Activated gamma-delta T cell (primary cell): ENCODE data around the gene DTNB.

ENCODE experiments used
- DNase-seq: peaks from one replicate; lab custom pipeline; 2025; lab: John Stamatoyannopoulos, UW

The DTNB gene

DNA sequence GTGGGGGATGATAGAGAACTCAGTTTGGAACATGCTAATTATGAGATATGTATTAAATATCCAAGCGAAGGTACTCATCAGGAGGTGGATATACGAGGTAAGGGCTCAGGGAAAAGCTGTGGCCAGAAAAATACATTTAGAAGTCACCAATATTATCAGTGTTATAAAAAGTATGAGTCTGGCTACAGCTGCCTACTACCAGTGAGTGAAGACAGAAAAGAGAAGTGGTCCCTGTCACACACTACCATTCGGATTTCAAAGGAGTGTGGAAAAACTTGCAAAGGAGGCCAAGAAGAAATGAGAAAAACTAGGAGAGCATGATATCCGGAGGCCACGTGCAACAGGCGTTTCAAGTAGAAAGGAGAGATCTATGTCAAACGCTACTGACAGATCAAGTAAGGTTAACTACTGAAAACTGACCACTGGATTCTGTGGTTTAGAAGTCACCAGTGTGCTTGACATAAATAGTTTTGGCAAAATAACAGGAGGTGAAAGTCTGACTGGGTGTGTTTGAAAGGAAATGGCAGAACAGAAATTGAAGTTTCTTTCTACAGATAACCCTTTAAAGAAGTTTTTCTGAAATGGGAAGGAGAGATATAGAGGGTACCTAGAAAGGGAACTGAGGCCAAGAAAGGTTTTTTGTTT is 213.0 kb downstream of the DTNB start:
- DNase-seq: no peak

DNA sequence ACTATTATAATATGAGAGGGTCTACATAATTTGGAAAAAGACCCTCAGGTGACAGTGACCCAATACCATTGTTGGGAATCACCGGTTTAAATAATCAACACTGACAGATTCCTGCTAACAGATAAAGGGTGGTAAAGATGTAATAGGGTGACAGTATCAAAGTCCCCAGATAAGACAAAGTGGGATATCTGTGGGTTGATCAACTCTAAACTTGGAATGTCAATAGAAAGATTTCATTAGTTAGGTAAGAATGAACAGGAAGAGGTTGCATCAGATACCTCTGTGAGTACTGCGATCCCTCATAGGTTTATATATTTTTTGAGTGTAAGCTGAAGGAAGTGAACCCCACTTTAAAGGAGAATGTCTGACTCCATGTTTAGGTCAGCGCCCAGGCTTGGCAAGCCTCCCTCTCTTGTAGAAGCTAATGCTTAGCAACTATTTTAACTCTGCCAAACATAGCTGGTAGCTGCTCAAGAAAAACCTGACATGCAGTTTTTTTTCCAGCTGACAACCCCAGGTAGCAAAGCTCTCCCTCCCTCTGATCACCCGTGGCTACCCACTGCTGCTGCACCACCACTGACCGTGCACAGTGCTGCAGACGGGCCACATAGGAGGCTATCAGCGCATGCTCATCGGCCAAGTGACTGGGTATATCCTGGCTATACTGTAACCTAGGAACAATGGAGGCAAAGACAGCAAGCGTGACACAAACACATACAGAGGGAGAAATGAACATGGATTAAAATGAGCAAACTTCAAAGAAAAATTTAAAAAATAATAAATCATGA is 218.4 kb downstream of the DTNB start:
- DNase-seq: no peak

DNA sequence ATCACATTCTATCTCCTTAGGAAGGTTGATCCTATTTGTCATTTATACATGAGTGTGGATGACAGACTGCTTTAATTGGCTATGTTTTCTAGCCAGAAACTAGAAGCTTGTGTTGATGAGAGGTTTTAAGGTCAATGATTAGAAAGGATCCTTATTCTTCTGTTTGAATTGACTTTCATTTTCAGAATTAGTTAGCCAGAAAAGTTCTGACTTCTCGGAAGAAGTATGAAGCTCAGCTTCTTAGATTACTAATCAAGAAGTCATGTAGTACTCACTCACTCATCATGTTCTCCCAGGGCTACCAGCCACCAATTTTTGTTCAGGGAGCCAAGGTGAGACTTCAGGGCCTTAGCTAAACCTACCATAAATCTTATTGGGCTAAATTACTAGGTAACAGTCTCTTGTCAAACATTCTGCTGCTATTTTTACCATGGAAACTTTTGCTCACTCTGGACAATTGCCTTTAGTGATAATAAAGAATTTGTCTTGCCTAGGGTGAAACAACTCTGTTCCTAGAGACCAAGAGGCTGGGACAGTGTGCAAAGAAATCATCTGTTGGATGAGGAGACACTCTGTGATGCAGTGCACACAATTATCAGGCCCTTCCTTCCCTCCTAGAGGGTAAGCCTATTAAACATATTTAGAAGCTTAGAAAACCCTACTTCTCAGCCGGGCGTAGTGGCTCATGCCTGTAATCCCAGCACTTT is 220.0 kb downstream of the DTNB start:
- no peak for DNase-seq

DNA sequence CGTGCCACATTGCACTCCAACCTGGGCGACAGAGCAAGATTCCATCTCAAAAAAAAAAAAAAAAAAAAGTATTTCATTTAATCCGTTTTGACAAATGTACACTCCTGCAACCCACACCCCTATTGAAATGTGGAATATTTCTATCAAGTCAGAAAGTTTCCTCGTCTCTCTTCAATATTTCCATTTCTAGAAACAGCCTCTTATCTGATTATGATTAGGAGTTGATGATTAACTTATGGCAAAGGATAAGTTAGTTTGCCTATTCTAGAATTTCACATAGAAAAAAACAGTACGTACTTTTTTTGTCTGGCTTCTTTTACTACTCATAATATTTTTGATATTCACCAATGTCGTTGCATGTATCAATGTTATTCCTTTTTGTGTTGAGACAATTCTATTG is 224.6 kb downstream of the DTNB start:
- no peak for DNase-seq

DNA sequence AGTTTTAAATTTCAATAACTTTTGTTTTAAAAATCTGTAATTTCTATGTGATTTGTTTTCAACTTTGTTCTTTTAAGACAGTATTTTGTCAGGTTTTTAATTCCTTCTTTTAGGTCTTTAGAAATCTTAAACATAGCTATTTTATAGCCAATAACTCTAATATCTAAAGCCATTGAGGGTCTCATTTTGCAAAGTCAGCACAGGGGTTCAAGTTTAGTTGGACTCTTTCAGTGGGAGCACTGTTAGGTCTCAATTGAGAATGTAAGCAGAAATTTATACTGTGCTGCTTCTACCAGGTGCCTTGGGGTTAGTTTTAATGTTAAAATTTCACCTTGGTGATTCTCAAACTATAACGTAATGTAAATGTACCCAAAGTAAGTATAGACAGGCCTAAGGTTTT is 226.4 kb downstream of the DTNB start:
- no peak for DNase-seq

DNA sequence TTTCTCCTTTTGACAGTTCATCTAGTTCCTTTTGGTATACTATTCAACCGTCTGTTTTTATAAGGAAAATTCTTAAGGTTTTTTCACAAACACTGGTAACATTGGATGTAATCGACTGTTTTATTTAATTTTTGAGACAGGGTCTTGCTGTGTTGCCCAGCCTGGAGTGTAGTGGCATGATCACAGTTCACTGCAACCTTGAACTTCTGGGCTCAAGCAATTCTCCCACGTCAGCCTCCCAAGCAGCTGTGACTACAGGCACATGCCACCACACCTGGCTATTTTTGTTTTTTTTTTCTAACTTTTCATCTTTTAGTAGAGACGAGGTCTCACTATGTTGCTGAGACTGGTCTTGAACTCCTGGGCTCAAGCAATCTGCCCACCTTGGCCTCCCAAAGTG is 227.3 kb downstream of the DTNB start:
- DNase-seq: no peak

DNA sequence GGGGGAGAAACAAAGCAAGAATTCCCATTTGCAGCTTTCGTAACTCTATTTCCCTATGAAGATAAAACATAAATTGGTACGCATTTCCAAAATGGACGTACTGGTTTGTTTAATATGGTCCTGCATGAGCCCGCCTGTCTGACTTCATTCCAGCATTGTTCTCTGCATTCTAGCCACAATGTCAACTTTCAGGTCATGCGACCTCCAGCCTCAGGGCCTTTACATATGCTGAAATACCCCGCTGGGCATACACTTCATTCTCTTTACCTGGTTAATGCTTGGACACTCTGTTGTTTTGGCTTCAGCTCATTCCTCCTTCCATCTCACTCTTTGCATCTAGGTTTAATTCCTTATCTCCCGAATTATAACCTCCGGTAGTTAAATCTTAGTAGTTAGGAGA is 227.9 kb downstream of the DTNB start:
- no peak for DNase-seq

DNA sequence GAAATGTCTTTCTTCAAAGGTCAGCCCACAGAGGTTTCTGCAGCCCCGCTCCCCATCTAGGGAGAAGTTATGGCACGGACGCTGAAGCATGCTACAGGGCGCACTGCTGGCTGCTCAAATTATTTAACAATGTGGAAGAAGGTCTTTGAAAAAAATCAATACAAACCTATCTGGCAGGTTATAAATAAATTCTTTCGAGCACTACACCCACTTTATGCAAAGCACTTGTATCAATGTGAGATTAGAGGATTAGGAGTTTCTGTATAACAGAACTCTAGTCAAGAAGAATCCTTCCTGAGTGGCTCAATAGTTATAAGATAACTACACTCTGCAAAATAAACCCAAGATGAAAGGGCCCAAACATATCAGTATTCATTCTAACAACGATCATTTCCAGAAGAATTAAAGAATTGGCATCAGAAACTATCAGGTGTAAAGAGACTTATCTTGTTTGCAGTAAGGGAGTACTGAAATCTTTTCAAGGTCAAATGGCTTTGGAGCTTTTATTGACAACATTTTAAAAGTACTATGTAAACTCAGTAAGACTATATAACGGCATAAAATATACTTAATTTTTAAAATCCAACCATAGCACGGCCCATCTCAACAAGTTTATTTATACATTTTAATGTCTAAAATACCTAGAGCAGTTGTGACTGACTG is 228.6 kb downstream of the DTNB start:
- DNase-seq: no peak

DNA sequence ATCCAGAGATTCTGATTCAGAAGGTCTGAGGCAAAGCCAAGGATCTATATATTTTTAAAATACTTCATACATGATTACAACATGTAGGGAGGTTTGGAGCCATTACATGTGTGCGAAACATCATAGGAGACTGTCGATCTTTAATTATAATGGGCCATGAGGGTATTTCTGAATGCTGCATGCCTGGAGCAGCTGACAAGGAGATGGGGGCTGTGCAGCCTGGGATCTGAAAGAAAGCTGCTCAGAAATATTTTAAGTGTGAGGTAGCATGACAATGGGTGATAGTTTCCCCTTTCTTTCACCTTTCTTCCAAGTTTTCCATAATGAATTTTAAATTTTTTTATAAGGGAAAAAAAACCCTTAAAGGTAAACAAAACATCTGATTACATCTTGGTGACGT is 229.6 kb downstream of the DTNB start:
- no peak for DNase-seq

DNA sequence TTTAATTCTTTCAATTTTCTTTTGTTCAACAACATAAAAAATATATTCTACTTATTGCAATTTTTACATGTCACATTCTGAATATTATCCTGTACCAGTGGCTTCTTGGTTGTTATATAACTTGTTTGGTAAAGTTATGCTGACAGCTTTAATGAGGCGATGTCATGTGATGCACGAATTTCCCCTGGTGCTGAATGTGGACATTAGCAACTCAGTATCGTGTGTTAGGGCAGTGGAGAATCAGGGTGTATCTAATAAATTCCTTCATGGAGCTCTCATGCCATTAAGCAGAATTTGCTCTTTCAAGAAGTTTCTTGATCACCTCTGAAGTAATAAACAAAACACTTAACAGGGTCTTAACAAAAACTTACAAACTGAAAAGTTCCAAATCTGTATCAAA is 232.0 kb downstream of the DTNB start:
- no peak for DNase-seq

DNA sequence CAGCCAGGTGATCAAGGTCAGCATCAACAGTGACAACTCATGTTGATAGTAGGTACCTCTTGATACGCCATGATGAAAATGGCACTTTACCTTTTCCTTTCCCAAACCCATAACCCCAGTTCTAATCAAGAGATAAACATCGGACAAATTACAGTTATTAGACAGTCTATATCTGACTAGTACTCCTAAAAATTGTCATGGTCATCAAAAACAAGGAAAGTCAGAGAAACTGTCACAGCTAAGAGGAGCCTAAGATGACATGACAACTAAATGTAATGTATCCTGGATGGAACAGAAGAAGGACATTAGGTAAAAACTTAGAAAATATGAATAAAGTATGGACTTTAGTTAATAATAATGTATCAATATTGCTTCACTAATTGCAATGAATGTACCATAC is 234.6 kb downstream of the DTNB start:
- no peak for DNase-seq

DNA sequence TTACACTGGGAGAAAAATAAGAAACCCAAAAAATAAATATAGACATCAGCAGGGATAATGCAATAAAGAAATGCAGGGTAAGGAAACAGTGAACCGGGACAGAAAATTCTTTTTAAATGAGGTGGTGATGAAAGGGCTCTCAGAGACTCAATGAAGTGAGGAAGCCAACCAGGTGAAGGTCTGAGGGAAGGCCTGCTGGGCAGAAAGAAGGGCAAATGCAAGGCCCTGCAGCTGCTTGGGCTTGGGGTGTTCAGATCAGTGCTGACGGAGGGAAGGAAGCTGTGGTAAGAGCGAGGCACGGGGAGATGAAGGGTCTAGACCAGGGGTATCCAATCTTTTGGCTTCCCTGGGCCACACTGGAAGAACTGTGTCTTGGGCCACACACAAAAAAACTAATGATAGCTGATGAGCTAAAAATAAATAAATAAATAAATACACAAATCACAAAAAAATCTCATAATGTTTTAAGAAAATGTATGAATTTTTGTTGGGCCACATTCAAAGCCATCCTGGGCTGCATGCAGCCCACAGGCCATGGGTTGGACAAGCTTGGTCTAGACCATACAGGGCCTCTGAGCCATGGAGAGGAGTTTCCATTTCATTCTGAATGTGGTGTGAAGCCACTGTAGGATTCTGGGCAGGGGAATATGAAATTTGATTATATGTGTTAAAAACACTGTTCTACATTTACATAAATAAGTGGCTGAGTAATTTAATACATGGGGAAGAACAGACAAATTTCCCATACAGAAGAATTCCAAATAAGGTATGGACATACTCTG is 235.3 kb downstream of the DTNB start:
- no peak for DNase-seq

DNA sequence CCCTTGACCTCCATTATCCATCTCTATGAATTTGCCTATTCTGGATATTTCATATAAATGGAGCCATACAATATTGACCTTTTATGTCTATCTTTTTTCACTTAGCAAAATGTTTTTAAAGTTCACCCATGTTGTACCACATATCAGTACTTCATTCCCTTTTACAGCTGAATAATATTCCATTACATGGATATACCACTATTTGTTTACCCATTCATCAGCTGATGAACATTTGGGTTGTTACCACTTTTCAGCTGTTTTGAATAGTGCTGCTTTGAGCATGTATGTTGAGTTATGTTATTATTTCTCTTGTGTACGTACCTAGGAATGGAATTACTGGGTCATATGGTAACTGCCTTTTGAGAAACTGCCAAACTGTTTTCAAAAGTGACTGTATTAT is 238.0 kb downstream of the DTNB start:
- DNase-seq: no peak

DNA sequence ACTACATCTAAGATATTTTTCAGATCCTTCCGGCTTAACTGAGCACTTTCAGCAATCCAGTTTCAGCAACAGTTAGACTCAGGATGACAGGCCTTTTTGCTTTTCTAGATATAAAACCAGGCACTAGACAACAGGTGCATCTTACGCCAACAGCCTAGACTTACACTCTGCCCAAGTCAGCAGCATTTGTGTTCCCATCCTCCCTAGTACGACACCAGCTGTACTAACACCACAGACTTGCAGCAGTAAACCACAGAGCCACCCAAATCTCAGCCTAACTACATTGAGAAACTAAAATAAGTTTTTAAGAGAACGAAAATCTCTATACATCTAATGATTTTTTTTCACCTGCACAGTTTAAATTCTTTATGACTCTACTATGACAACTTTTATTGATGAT is 241.8 kb downstream of the DTNB start:
- DNase-seq: no peak

DNA sequence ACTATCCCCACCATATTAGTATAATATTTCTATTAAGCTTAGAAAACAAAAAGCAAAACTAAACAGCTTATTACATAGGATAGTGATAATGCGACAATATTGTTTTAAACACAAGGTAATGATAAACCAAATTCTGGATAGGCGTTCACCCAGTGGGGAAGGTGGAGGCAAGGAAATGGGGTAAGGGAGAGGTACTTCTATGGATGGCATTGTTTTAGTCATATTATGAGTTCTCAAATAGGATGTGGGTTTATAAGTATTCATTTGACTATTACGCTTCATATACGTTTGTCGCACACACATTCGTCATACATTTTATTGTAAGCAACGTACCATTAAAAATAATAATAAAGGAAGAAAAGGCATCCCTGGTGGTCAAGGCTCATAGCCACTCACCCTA is 242.8 kb downstream of the DTNB start:
- no peak for DNase-seq

DNA sequence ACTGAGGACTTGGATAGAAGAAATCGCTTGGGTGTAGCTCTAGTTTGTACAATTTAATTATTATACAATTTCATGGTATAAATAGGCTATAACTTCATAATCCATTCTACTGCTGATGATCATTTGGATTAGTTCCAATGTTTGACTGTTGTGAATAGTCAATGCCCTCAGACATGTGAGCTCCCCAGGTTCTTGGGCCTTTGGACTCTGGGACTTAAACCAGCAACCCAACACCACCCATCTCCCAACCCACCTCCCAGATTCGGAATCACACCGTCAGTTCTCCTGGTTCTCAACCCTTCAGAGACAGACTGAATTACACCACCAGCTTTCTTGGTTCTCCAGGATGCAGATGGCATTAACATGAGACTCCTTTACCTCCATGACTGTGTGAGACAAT is 247.1 kb downstream of the DTNB start:
- DNase-seq: no peak

DNA sequence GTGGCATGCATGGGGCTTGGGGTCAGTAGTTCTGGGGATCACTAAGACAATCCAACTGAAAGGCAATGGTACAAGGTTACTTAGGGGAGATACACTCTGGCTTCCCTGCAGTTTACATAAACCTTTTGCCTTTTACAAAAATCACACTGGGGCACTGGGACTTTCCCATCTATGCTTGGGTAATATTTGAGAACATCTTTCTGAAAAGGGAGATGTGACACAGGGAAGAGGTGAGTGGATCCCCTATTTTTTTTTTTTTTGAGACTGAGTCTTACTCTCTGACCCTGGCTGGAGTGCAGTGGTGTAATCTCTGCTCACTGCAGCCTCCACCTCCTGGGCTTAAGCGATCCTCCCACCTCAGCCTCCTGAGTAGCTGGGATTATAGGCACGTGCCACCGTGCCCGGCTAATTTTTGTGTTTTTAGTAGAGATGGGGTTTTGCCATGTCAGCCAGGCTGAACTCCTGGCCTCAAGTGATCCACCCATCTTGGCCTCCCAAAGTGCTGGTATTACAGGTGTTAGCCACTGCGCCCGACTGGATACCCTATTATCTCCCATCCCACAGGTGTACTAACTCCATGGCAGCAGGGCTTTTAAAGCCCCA is 248.8 kb downstream of the DTNB start:
- DNase-seq: no peak

DNA sequence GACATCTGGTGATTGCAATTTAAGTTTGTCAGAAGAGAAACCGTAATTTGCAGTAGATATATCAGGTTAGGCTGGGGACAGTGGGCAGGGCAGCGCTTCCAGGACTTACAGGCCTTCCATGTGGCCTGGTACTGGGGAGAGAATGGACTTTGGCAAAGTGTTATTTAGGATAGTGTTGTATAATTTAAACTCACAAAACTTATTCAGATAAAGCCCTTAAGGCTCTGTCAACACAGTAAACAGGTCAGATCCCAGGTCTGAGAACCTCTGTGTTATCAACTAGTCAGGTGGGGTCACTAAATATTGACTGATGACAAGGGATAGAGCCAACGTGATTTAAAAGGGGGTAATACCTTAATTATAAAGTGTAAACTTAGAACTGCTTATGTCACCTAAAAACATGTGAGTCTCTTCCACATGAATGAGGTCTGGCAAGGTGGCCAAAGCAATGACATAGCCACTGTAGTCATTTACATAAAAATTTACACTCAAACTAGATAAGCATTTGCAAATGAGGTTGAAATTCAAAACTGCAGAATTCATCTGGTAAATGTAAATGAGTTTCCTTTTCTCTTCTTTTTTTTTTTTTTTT is 251.5 kb downstream of the DTNB start:
- DNase-seq: no peak

DNA sequence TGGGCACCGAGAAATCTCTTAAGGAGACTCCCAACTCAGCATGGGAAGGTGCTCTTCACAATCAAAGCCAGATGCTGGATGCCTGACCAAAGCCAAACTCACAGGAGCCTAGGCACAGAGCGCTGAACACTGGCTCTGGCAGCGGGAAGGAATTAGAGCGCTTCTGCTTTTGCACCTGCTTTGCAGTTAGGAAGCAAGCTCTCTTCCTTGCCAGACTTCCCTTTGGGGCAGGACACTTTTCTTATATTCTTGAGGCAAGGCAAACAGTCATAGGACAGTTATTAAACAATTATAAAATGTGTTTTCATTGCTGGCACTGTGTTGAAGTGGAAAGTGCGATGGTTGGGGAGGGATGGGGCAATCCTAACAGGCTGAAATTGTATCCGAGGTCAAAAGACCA is 252.1 kb downstream of the DTNB start:
- no peak for DNase-seq

DNA sequence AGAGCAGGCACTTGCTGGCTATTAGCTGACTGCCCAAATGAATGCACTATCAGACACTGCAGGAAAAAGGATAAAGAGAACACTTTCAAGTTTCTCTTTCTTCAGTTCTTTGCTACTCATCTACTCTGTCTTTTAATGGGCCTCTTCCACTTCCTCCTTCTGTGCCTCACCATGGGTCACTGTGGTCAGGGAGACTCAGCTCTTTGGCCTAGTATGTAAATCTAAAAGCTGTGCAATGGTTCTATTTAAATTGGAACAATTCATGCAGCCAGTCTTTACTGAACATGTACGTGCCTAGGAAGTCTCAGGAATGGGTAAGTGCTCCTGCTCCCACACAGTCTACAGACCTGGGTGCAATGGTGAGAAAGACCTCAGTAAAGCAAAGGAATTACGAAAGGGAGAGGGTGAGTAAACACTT is 252.5 kb downstream of the DTNB start:
- no peak for DNase-seq

DNA sequence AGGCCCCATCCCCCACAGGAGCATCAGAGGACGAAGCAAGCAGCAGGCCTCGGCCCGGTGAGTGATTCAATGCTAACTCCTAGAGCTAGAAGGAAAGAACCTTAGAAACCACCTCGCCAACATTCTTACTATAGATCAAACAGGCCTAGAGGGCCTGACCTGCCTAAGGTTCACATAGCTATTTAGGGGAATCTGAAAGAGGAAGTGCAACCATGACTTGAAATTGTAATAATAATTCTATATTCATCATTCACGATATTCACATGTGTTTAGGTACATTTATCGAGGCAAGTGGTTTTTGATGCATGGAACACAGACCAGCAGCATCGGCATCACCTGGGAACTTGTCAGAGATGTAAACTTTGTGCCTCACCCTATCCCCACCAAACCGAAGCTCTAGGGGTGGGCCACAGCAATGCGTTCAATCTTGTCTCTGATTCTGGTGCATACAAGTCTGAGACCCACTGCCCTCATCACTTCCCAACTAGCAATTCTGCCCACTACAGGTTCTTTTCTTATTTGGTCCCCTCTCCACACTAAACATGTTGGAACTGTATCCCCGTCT is 253.6 kb downstream of the DTNB start:
- no peak for DNase-seq
